HG02870 (cell line): ENCODE data around the gene ACAD8.

Source experiments
- ATAC-seq: cut with Tn5 transposase; IDR thresholded peaks from one replicate; pipeline ENCODE4 v1.9.1; 2021; ENCODE audit warnings: mild to moderate bottlenecking, moderate library complexity; ENCODE audit not compliant: unreplicated experiment

Gene ACAD8

DNA sequence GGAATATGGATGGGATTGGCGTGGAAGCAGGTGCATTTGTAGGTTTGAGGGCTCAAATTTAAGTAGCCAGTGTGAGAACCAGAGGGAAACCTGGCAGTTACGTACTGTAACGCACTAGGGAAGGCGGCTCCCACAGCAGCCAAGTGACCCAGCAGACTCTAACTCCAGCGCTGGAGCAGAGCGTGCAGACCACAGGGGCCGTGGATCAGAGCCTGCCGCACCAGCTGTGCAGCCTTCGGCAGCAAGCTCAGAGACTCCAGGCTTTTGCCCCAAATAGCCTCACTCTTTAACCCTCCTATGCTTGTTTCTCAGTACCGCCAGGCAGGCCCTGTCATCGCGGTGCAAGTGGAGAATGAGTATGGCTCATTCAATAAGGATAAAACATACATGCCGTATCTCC is 35.1 kb downstream of the ACAD8 start:
- no peak for ATAC-seq

DNA sequence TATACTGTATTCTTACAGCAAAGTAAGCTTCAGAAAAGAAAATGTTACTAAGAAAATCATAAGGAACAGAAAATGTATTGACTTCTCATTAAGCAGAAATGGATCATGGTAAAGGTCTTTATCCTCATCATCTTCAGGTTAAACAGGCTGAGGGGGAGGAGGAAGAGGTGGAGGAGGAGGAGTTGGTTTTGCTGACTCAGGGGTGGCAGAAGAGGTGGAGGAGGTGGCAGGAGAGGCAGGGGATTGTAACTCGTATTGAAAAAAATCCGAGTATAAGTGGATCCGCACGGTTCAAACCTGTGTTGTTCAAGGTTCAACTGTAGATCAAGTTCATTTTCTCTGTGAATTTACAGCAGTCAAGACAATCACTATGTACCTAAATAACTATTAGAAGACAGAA is 35.8 kb downstream of the ACAD8 start:
- no peak for ATAC-seq

DNA sequence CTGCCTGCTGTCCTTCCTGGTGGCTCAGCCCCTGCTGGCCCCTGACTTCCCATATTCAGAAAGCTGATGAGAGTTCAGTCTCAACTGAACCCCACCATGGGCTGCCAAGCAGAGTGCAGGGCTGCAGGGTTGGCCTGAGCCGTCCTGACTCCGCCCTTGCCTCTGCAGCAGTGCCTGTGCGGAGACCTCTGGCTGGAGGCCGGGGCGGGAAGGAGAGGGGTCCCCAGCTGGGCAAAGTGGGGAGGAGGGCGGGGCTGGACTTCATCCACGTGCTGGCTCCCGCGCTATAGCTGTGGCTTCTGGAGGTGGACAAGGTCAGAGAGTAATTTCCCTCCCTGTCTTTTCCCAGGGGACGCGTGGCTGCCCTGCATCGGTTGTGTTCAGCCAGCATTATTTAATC is 36.4 kb downstream of the ACAD8 start:
- ATAC-seq, result no peak

DNA sequence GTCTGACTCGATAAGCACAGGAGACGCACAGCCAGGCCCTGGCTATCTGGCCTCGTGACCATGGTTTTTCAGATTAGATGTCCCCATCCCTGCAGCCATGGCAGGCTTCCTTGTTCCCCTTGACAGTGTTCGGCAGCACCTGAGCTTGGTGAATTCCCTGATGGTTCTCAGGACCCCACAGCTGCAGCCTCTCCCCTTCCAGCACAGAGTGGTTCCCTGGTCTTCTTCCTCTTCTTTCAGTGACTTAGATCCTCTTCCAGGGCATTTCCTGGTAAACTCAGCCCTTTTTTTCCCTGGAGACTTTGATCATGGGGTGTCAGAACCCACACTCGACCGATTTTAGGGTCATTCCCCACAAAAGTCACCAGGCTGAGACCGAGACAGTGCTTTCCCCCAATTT is 37.3 kb downstream of the ACAD8 start:
- ATAC-seq, result no peak

DNA sequence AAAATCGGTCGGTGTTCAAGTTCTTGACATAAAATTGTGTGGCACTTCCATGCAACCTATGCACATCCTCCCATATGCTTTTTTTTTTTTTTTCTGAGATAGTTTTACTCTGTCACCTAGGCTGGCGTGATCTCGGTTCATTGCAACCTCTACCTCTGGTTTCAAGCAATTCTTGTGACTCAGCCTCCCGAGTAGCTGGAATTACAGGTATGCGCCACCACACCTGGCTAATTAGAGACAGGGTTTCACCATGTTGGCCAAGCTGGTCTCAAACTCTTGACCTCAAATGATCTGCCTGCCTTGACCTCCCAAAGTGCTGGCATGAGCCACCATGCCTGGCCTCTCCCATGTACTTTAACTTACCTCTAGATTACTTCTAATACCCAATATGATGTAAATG is 37.8 kb downstream of the ACAD8 start:
- no peak for ATAC-seq

DNA sequence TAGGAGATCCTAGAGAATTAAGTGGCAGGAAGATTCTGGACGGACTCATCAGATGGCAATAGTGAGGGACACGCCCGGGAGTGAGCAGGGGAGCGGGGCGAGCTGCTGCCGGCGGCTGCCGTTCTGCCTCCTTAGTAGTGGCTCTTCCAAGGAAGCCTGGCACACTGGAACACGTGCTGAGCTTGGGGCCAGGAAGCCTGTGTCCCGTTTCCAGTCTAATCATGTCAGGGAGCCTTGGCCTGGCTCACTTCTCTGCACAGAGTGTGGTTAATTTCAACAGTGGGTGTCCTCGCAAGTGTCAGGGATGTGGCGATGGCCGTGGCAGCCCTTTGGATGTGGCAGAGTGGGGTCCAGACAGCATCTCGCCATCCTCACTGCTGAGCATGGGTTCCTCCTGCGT is 39.3 kb downstream of the ACAD8 start:
- ATAC-seq, result no peak

DNA sequence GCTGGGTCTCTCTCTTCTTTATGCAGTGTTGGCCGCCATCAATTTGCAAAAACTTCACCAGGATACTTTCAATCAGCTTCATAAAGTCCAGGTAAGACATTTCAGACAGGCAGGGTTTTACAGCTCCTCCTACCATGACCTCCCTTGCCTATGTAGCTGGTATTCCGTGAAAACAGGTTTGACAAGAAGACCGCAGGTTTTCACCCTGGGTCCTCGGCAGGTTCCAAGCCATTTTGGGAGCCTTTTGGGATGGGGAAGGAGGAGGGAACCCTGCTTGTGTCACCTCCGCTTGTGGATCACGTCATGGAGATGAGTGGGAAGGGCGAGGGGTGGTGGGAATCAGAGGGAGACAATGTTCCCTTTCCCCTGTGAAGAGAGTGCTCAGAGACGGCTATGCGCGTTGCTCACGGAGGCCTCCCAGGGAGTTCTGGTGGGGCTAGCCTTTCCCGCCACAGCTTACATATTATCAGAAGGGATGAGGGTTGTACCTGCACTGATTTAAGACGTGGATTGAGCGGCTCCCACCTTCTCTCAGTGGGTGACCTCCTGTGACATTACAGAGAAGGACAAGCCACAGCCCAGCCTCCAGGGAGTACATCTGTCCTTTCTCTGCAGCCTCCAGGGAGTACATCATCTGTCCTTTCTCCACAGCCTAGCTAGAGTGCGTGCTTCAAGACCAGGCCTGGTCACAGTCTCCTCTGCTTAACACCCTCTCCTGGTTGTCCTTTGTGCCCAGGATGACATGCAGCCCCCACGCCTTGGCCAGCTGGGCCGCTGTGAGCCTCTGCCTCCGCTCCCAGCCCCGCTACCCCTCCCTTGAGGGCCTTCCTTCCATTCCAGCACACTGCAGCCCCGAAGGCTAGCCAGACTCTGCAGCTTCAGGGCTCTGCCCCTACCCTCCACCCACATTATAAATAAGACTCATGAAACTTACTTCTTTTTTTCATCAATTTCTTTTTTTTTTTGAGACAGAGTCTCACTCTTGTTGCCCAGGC is 40.0 kb downstream of the ACAD8 start:
- ATAC-seq, result no peak

DNA sequence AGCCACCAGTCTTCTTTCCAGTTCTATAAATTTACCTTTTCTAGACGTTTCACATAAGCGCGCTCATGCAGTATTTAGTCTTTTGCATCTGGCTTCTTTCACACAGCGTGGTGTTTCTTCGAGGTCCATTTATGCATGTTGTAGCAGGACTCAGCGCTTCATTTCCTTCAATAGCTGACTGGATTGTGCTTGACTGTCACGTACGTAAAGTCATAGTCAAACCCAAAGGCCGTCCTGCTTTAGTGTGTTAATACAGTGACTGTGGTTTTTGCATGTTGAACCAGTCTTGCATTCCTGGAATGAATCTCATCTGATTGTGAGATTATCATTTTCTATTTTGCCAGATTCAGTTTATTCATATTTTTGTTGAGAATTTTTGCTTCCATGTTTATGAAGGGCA is 41.3 kb downstream of the ACAD8 start:
- ATAC-seq, result no peak

DNA sequence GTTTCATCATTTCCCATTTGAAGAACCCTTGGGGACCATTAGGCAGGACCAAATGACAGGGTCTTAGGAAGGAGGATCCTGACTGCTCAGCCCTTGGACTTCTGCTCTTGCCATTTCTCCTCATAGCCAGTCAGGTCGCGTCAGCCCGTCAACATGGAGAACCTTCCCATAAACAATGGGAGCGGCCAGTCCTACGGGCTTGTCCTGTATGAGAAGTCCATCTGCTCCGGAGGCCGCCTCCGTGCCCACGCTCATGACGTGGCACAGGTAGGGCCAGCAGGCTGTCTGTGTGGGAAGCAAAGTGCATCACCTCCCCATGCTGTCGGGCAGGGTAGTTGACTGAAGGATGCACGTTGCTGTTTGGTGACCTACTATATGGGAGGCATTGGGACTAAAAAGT is 58.9 kb downstream of the ACAD8 start:
- no peak for ATAC-seq

DNA sequence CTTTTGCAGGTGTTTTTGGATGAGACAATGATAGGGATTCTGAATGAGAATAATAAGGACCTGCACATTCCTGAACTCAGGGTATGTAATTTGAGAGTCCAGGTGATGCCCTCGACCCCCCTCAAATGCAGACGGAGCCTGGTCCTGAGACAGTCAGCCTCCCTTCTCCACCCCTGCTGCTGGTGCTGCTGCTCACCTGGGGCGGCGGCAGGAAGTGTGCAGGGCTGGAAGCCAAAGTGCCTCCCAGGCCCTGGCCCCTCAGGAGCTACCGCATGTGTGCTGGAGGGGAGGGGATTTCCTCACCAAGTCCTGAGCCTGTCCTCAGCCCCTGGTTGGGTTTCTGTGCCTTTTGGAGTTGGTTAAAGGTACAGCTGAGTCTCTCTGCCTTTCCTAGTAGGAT is 59.4 kb downstream of the ACAD8 start:
- ATAC-seq, result no peak

DNA sequence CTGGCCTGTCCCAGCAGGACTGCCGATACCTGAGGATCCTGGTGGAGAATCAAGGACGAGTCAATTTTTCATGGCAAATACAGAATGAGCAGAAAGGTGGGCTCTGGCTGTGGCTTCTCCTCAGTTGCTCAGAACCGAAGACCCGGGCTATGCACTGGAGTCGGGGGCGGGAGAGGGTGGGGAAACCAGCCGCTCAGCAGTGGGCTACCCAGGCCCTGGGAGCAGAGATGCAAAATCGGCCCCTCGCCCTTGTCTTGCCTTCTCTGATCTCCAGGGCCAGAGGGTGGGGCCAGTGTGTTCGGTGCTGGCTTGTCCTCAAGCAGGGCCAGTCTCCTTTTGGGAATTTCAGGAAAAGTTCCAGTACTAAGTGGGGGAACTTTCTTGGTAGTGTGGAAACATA is 60.0 kb downstream of the ACAD8 start:
- ATAC-seq, result no peak

DNA sequence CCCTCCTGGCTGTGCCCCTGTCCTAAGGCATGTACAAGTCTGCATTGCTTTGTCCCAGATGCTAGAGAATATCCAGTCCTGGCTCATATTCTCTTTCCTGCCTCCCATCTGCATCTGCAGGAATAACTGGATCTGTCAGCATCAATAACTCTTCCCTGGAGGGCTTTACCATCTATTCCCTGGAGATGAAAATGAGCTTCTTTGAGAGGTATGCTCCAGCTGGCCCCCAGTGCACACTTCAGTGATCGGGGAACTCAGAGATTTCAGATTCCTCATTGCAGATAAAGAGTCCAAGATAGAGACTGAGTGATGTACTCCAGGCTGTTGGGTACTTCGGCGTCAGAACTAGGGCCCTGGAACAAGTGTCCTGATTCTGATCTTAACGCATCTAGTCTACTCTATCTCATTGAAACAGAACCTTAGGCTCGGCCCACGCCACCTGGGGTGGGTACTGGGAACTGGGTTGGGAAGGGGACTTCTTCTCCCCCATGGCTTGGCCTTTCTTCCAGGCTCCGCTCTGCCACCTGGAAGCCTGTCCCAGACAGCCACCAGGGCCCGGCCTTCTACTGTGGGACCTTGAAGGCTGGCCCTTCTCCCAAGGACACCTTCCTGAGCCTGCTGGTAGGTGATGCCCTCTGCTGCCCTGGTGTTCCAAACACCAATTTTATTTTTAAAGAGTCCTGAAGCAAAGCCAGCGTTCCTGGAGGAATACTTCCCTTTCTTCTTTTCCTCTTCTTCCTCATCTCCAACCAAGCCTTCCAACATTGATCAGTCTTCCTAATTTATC is 60.6 kb downstream of the ACAD8 start:
- no peak for ATAC-seq
